Measurements from ENCODE around the gene COPB1.

GRCh38 chr11:14520747-14521151, 21.1 kb upstream of the COPB1 start:
- TF ChIP-seq CTCF (IDR thresholded peaks at IDR 0.05; ENCODE audit: low read depth, low read length) (no peak), POLR2A (IDR thresholded peaks at IDR 0.05; ENCODE audit: extremely low read depth, insufficient read length) (no peak), MYC (IDR thresholded peaks at IDR 0.05; ENCODE audit: low read depth, low read length) (0 out of 2 replicates have a peak, but pooled peaks have one; percentile 11)
- TF ChIP-seq, protein P1, sequence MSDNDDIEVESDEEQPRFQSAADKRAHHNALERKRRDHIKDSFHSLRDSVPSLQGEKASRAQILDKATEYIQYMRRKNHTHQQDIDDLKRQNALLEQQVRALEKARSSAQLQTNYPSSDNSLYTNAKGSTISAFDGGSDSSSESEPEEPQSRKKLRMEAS (IDR thresholded peaks at IDR 0.05; ENCODE audit: low read depth, low read length) = 0 out of 2 replicates have a peak, but pooled peaks have one; percentile 11
